HCT116 (cell line): Measurements from ENCODE around the gene DARS1. TPM values are rescaled to one million over a fixed set of nuclear protein-coding genes. Genes with fewer than 3 reads are reported as not detected.

ENCODE experiments used
- ATAC-seq: fragments of 200-7000 bp; cut with Tn5 transposase; 2 replicates; pipeline ENCODE4 v1.9.1; 2020; ENCODE audit warnings: mild to moderate bottlenecking, moderate library complexity
- BruUV-seq: library from RNA; stranded (reverse); fragments of 400-500 nt; replicated peaks from 2 replicates; lab custom pipeline; 2021; lab: Mats Ljungman, UMichigan
- CTCF ChIA-PET: fragments of 300-600 bp; sonication (Branson Sonifier 250); formaldehyde crosslinking; loops from one replicate; lab custom pipeline; 2021; ENCODE audit warnings: antibody characterized with exemption; lab: Charles Lee
- POLR2A ChIA-PET: fragments of 300-600, 350-600 bp; sonication (Branson Sonifier 250); formaldehyde crosslinking; loops from one replicate; lab custom pipeline; 2021; ENCODE audit warnings: antibody characterized with exemption; lab: Charles Lee
- RAD21 ChIA-PET, 2 experiments: fragments of 300-600 bp; sonication (Branson Sonifier 250); formaldehyde crosslinking; loops; one replicate each; lab custom pipeline; 2023; ENCODE audit warnings: low total read pairs in 2 of 2; ENCODE audit not compliant: uncharacterized antibody in 2 of 2, unreplicated experiment in 2 of 2, low non-redundant PET in 1 of 2; lab: Charles Lee
- DNase-seq: peaks from one replicate; pipeline ENCODE4 v3.0.0-alpha.2; 2010; ENCODE audit warnings: low read depth, low spot score
- H2AFZ ChIP-seq: fragments of 200-600 bp; shearing (Covaris generic), sonication (generic); 2 replicates; pipeline ENCODE4 v1.6.1; 2017; ENCODE audit warnings: low read depth, mixed run types, mixed read lengths, antibody characterized with exemption, low read length; ENCODE audit not compliant: poor library complexity, severe bottlenecking
- H3K27ac ChIP-seq: 2 replicates; pipeline ENCODE4 v1.5.1; 2012; ENCODE audit warnings: low read depth, low read length
- H3K27me3 ChIP-seq: fragments of 200-600 bp; sonication (generic); 2 replicates; pipeline ENCODE4 v1.6.1; 2016; ENCODE audit warnings: mixed run types, low read length, mixed read lengths; ENCODE audit not compliant: insufficient read depth
- H3K36me3 ChIP-seq, 2 experiments: fragments of 200-500 bp in 1 of 2; fragments of 200-600 bp in 1 of 2; sonication (Bioruptor generic) in 1 of 2; sonication (generic) in 1 of 2; 2 replicates each; pipeline versions ENCODE4 v1.5.1 to v1.6.1; 2014 to 2016; ENCODE audit warnings: low read length in 2 of 2, inconsistent platforms in 1 of 2, mixed read lengths in 1 of 2, mixed run types in 1 of 2; ENCODE audit not compliant: insufficient read depth in 2 of 2, control insufficient read depth in 1 of 2
- H3K4me1 ChIP-seq, 2 experiments: fragments of 200-600 bp in 1 of 2; sonication (generic) in 1 of 2; 2 replicates each; pipeline versions ENCODE4 v1.5.1 to v1.6.1; 2012 to 2017; ENCODE audit warnings: low read length in 2 of 2, inconsistent platforms in 1 of 2, mild to moderate bottlenecking in 1 of 2, mixed read lengths in 1 of 2, mixed run types in 1 of 2, moderate library complexity in 1 of 2; ENCODE audit not compliant: insufficient read depth in 2 of 2, control insufficient read depth in 1 of 2
- H3K4me2 ChIP-seq: fragments of 200-600 bp; sonication (generic); 2 replicates; pipeline ENCODE4 v1.6.1; 2017; ENCODE audit warnings: mixed run types, low read length, mixed read lengths
- H3K4me3 ChIP-seq, 2 experiments: fragments of 200-600 bp in 1 of 2; sonication (generic) in 1 of 2; replicated peaks in 1 of 2; 2 replicates each; pipeline ENCODE4 v1.5.1; 2011 to 2016; ENCODE audit warnings: low read length in 2 of 2, control low read depth in 1 of 2, low read depth in 1 of 2, mild to moderate bottlenecking in 1 of 2, mixed read lengths in 1 of 2, mixed run types in 1 of 2
- H3K79me2 ChIP-seq: fragments of 200-600 bp; sonication (generic); 2 replicates; pipeline ENCODE4 v1.6.1; 2017; ENCODE audit warnings: mild to moderate bottlenecking, mixed run types, low read length, moderate library complexity, mixed read lengths; ENCODE audit not compliant: insufficient read depth
- H3K9ac ChIP-seq: fragments of 200-600 bp; sonication (generic); 2 replicates; pipeline ENCODE4 v1.6.1; 2016; ENCODE audit warnings: low read length, mixed read lengths
- H3K9me2 ChIP-seq: fragments of 200-600 bp; sonication (generic), shearing (Covaris generic); 2 replicates; pipeline ENCODE4 v1.6.1; 2017; ENCODE audit warnings: mixed run types, mild to moderate bottlenecking, moderate library complexity; ENCODE audit not compliant: insufficient read depth
- H3K9me3 ChIP-seq, 2 experiments: fragments of 200-500 bp in 1 of 2; fragments of 200-600 bp in 1 of 2; sonication (Bioruptor generic) in 1 of 2; sonication (generic) in 1 of 2; 2 replicates each; pipeline ENCODE4 v1.6.1; 2014 to 2017; ENCODE audit warnings: low read length in 2 of 2, mixed read lengths in 2 of 2, inconsistent platforms in 1 of 2, low read depth in 1 of 2, mild to moderate bottlenecking in 1 of 2, mixed run types in 1 of 2, moderate library complexity in 1 of 2; ENCODE audit not compliant: control insufficient read depth in 1 of 2, insufficient read depth in 1 of 2
- H4K20me1 ChIP-seq: fragments of 200-600 bp; sonication (generic), shearing (Covaris generic); 2 replicates; pipeline ENCODE4 v1.6.1; 2017; ENCODE audit warnings: mixed run types, mild to moderate bottlenecking, moderate library complexity; ENCODE audit not compliant: insufficient read depth
- EZH2 ChIP-seq: fragments of 200-600 bp; sonication (generic); IDR thresholded peaks from 2 replicates; pipeline ENCODE4 v1.6.1; 2017; ENCODE audit warnings: antibody characterized with exemption, mixed run types
- MAX ChIP-seq: IDR thresholded peaks from 2 replicates; pipeline ENCODE4 v1.6.1; 2012
- RAD21 ChIP-seq: IDR thresholded peaks from 2 replicates; pipeline ENCODE4 v1.6.1; 2012; ENCODE audit warnings: low read depth, mild to moderate bottlenecking
- TCF7L2 ChIP-seq: IDR thresholded peaks from 2 replicates; pipeline ENCODE4 v1.7.0; 2011; ENCODE audit warnings: borderline replicate concordance, inconsistent platforms; ENCODE audit not compliant: insufficient read depth, insufficient read length; ENCODE audit errors: extremely low read depth
- intact Hi-C: fragments of 100-400 bp; cut with micrococcal nuclease; formaldehyde crosslinking; loops from 2 replicates; pipeline ENCODE4 v1.10.0; 2022
- total RNA-seq: library from RNA; stranded (reverse); gene quantifications from one replicate; pipeline ENCODE4 v1.2.1, GENCODE V29; 2021; ENCODE audit not compliant: unreplicated experiment

DARS1 gene
- total RNA-seq, 1 experiment from 2014 or later, result 94.8 TPM

GRCh38 chr2:136013955-136014354 lies 28.5 kb upstream of the DARS1 start:
- no peak overlapping the region for H3K9ac ChIP-seq
- RAD21 ChIA-PET, result no interaction called here
- intact Hi-C loops, result no loop called here
- BruUV-seq, result no TSS peak
- TF ChIP-seq TCF7L2 (no peak), RAD21 (0 out of 2 replicates have a peak, but pooled peaks have one; percentile 9), EZH2 (no peak)
- H3K4me2 ChIP-seq, result no peak overlapping the region
- H3K27me3 ChIP-seq, result no peaks in the 10 kb centered on the region
- H2AFZ ChIP-seq, result no peak overlapping the region
- POLR2A ChIA-PET, result no interaction called here
- H3K36me3 ChIP-seq, result no peaks in the 10 kb centered on the region
- DNase-seq (no peak), ATAC-seq (no peak)
- no peaks in the 10 kb centered on the region for H3K9me3 ChIP-seq
- H4K20me1 ChIP-seq, result no peaks in the 10 kb centered on the region
- no peaks in the 10 kb centered on the region for H3K79me2 ChIP-seq
- no peaks in the 10 kb centered on the region for H3K4me1 ChIP-seq
- CTCF ChIA-PET, result no interaction called here
- no peaks in the 10 kb centered on the region for H3K9me2 ChIP-seq
- H3K27ac ChIP-seq, result no peak overlapping the region
- H3K4me3 ChIP-seq, result no peak overlapping the region

- BruUV-seq, result no TSS peak
- POLR2A ChIA-PET, result no interaction called here
- Histone ChIP-seq H2AFZ (no peak overlapping the region), H3K9me2 (no peaks in the 10 kb centered on the region), H3K27me3 (no peaks in the 10 kb centered on the region), H3K9me3 (no peaks in the 10 kb centered on the region), H3K4me1 (no peaks in the 10 kb centered on the region), H3K36me3 (no peaks in the 10 kb centered on the region), H3K27ac (no peak overlapping the region), H3K9ac (no peak overlapping the region)
- intact Hi-C loops, result no loop called here
- RAD21 ChIA-PET, result no interaction called here
- DNase-seq, result no peak
- no peak for TF ChIP-seq MAX
- TF ChIP-seq, all 23 proteins: peak for 0
- Histone ChIP-seq H3K79me2 (no peaks in the 10 kb centered on the region), H3K4me2 (no peak overlapping the region), H3K4me3 (no peak overlapping the region), H4K20me1 (no peaks in the 10 kb centered on the region)
- ATAC-seq, result no peak
- CTCF ChIA-PET, result no interaction called here
Observed at GRCh38 chr2:136013136-136013685, 27.8 kb upstream of the DARS1 start.
